ENCODE results near the gene ADAMTS9. TPM values are rescaled to one million over a fixed set of nuclear protein-coding genes. Genes with fewer than 3 reads are reported as not detected.
A peak's percentile ranks its signal among the peaks of the same experiment; 100 is the strongest.

ADAMTS9 gene
- total RNA-seq, 3 donors from 2014 or later, result 19.4 to 240 (median 50.6) TPM

- no peak for TF ChIP-seq POLR2A (IDR thresholded peaks at IDR 0.05)
- no peak for TF ChIP-seq POLR2AphosphoS5 (IDR thresholded peaks at IDR 0.05)
- no peak for TF ChIP-seq CTCF (IDR thresholded peaks at IDR 0.05)
- Histone ChIP-seq H3K4me3 (no peak overlapping the region), H3K36me3 (no peaks in the 10 kb centered on the region), H3K4me1 (no peaks in the 10 kb centered on the region), H3K27ac (no peak overlapping the region), H3K27me3 (no peaks in the 10 kb centered on the region), H3K9me3 (no peaks in the 10 kb centered on the region)
- no peak for DNase-seq (ENCODE audit: low spot score in 2 of 2)
- intact Hi-C loops (cut with DNase I; ENCODE audit: low total_unique reads), result loop anchor here (5.0 kb wide), 1 partner anchor 978 kb away; no protein-coding TSS in a partner anchor
Measured at GRCh38 chr3:64568895-64569517, 118.8 kb downstream of the ADAMTS9 start.

GRCh38 chr3:64566859-64567258 is 120.9 kb downstream of the ADAMTS9 start:
- Histone ChIP-seq H3K4me1 (no peaks in the 10 kb centered on the region), H3K36me3 (no peaks in the 10 kb centered on the region), H3K4me3 (no peak overlapping the region), H3K9me3 (no peaks in the 10 kb centered on the region), H3K27ac (no peak overlapping the region), H3K27me3 (no peaks in the 10 kb centered on the region)
- no peak for DNase-seq (ENCODE audit: low spot score in 2 of 2)
- intact Hi-C loops (cut with DNase I; ENCODE audit: low total_unique reads), result loop anchor here (5.0 kb wide), 1 partner anchor 980 kb away; no protein-coding TSS in a partner anchor
- TF ChIP-seq POLR2A (IDR thresholded peaks at IDR 0.05) (no peak), CTCF (IDR thresholded peaks at IDR 0.05) (no peak)

DNA sequence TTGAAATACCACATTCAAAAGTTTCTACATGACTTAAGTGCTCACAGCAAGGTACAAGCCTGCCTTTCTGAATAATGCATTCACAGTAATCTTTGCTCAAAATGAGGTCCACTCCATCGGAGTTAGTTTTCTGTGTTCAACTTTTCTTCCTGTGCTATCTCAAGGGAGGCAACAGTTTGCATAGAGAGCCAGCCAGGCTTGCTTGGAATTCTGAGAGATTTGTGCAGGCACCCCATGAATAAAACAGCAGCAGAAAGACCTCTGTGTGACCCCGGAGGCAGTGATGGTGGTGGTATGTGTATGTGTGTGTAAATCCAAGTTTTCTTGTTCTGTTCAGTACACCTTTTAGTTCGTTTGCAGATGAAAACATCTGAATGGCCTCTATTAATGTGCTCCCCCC is 124.0 kb downstream of the ADAMTS9 start:
- TF ChIP-seq POLR2A (IDR thresholded peaks at IDR 0.05) (no peak), CTCF (IDR thresholded peaks at IDR 0.05) (no peak), POLR2AphosphoS5 (IDR thresholded peaks at IDR 0.05) (no peak)
- Histone ChIP-seq H3K36me3 (no peaks in the 10 kb centered on the region), H3K4me3 (no peak overlapping the region), H3K27me3 (no peaks in the 10 kb centered on the region), H3K27ac (no peak overlapping the region), H3K4me1 (no peaks in the 10 kb centered on the region), H3K9me3 (no peaks in the 10 kb centered on the region)
- intact Hi-C loops (cut with DNase I; ENCODE audit: low total_unique reads), result no loop called here
- DNase-seq (ENCODE audit: low spot score in 2 of 2), result no peak

DNA sequence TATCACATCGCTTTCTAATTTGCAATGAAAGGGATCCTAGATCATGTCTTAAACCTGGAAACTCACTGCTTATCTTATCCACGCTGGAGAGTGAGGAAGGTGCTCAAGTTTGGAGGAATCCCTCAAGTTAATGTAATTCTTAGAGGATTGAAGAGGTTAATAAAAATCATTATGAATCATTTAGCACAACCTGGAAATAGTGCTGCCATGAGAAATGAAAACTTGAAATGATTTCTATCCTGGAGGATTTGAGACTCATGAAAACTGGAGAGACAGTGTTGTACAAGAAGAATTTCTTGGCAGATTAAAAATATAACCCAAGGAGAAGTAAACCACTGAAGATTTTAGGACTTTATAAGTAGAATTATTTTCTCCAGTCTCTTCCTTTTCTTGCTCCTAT is 125.9 kb downstream of the ADAMTS9 start:
- Histone ChIP-seq H3K27ac (peak overlapping the region in 1 of 2 donors; percentile 71), H3K27me3 (no peaks in the 10 kb centered on the region), H3K9me3 (no peaks in the 10 kb centered on the region), H3K4me3 (peak overlapping the region in 2 of 3 donors; percentile 39 to 56), H3K36me3 (no peaks in the 10 kb centered on the region), H3K4me1 (no peaks in the 10 kb centered on the region)
- TF ChIP-seq POLR2AphosphoS5 (IDR thresholded peaks at IDR 0.05) (no peak), POLR2A (IDR thresholded peaks at IDR 0.05) (no peak), CTCF (IDR thresholded peaks at IDR 0.05) (no peak)
- intact Hi-C loops (cut with DNase I; ENCODE audit: low total_unique reads), result no loop called here
- no peak for DNase-seq (ENCODE audit: low spot score in 2 of 2)

- H3K27ac ChIP-seq, result peak overlapping the region in 1 of 2 donors; percentile 71
Measured at GRCh38 chr3:64561325-64561843, 126.4 kb downstream of the ADAMTS9 start.

More at GRCh38 chr3:64561325-64561843, 126.4 kb downstream of the ADAMTS9 start:
- peak overlapping the region in 2 of 3 donors; percentile 39 to 56 for H3K4me3 ChIP-seq
- H3K36me3 ChIP-seq, result no peaks in the 10 kb centered on the region
- H3K4me1 ChIP-seq, result no peaks in the 10 kb centered on the region
- H3K27me3 ChIP-seq, result no peaks in the 10 kb centered on the region
- H3K9me3 ChIP-seq, result no peaks in the 10 kb centered on the region
- no peak for DNase-seq (ENCODE audit: low spot score in 2 of 2)
- TF ChIP-seq CTCF (IDR thresholded peaks at IDR 0.05) (no peak), POLR2AphosphoS5 (IDR thresholded peaks at IDR 0.05) (no peak), POLR2A (IDR thresholded peaks at IDR 0.05) (no peak)
- intact Hi-C loops (cut with DNase I; ENCODE audit: low total_unique reads), result no loop called here
